SK-N-SH treated with all-trans-retinoic acid at 6 μM for 48 hours (cell line): ENCODE data around the gene ATP8A2.

ENCODE experiments used
- ARNTL ChIP-seq: fragments of 450-650 bp; formaldehyde crosslinking; IDR thresholded peaks from 2 replicates; pipeline ENCODE4 v1.5.0; 2020; ENCODE audit warnings: low read depth, mild to moderate bottlenecking, moderate library complexity, borderline replicate concordance
- BACH2 ChIP-seq: fragments of 250-450 bp; sonication (Bioruptor Pico); IDR thresholded peaks from 2 replicates; pipeline ENCODE4 v1.9.0; 2021; ENCODE audit warnings: mild to moderate bottlenecking, borderline replicate concordance
- ESRRG ChIP-seq: fragments of 250-450 bp; sonication (Bioruptor Pico); IDR thresholded peaks from 2 replicates; pipeline ENCODE4 v1.6.1; 2021; ENCODE audit warnings: mild to moderate bottlenecking
- GLIS3 ChIP-seq: fragments of 250-450 bp; sonication (Bioruptor Pico); IDR thresholded peaks from 2 replicates; pipeline ENCODE4 v1.5.0; 2020; ENCODE audit warnings: mild to moderate bottlenecking, moderate library complexity
- TOX ChIP-seq: fragments of 250-450 bp; sonication (Bioruptor Pico); IDR thresholded peaks from 2 replicates; pipeline ENCODE4 v1.8.0; 2021; ENCODE audit warnings: mild to moderate bottlenecking, moderate library complexity, borderline replicate concordance
- ZNF8 ChIP-seq: fragments of 450-650 bp; formaldehyde crosslinking; IDR thresholded peaks from 2 replicates; pipeline ENCODE4 v1.5.0; 2020; ENCODE audit warnings: mild to moderate bottlenecking, moderate library complexity
- TF ChIP-seq, protein P1 (sequence below): fragments of 250-450 bp; sonication (Bioruptor Pico); IDR thresholded peaks from 2 replicates; pipeline ENCODE4 v1.8.0; 2020; ENCODE audit warnings: mild to moderate bottlenecking, moderate library complexity, borderline replicate concordance
- TF ChIP-seq, protein P2 (sequence below): fragments of 250-450 bp; sonication (Bioruptor Pico); IDR thresholded peaks from 2 replicates; pipeline ENCODE4 v1.5.1; 2020; ENCODE audit warnings: low read depth, mild to moderate bottlenecking, moderate library complexity

DNA sequence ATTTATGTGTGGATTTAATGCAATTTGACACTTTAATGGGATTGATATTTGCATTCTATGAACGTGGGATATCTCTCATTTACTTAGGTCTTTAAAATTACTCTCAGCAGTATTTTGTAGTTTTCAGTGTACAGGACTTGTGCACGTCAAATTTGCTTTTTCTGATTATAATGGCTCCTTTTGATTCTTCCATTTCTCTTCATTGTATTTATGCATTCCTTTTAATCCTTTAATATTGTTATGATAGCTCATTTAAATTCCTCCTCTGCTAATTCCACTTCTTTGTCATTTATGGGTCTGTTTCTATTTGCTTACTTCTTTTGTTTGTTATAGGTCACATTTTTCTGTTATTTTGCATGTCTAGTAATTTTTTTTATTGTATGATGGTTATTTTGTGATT lies 226.6 kb downstream of the ATP8A2 start:
- TF ChIP-seq ZNF8 (no peak), GLIS3 (no peak), ESRRG (no peak), BACH2 (CRISPR knock-in tag) (no peak), TOX (no peak), ARNTL (CRISPR knock-in tag) (no peak)
- TF ChIP-seq, protein P1, sequence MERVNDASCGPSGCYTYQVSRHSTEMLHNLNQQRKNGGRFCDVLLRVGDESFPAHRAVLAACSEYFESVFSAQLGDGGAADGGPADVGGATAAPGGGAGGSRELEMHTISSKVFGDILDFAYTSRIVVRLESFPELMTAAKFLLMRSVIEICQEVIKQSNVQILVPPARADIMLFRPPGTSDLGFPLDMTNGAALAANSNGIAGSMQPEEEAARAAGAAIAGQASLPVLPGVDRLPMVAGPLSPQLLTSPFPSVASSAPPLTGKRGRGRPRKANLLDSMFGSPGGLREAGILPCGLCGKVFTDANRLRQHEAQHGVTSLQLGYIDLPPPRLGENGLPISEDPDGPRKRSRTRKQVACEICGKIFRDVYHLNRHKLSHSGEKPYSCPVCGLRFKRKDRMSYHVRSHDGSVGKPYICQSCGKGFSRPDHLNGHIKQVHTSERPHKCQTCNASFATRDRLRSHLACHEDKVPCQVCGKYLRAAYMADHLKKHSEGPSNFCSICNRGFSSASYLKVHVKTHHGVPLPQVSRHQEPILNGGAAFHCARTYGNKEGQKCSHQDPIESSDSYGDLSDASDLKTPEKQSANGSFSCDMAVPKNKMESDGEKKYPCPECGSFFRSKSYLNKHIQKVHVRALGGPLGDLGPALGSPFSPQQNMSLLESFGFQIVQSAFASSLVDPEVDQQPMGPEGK (CRISPR knock-in tag), result no peak
- TF ChIP-seq, protein P2, sequence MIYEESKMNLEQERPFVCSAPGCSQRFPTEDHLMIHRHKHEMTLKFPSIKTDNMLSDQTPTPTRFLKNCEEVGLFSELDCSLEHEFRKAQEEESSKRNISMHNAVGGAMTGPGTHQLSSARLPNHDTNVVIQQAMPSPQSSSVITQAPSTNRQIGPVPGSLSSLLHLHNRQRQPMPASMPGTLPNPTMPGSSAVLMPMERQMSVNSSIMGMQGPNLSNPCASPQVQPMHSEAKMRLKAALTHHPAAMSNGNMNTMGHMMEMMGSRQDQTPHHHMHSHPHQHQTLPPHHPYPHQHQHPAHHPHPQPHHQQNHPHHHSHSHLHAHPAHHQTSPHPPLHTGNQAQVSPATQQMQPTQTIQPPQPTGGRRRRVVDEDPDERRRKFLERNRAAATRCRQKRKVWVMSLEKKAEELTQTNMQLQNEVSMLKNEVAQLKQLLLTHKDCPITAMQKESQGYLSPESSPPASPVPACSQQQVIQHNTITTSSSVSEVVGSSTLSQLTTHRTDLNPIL (CRISPR knock-in tag), result no peak
